ENCODE results near the gene RNF152. TPM values are rescaled to one million over a fixed set of nuclear protein-coding genes. Genes with fewer than 3 reads are reported as not detected.

Gene RNF152
- total and polyA plus RNA-seq, 2 donors (not counting 3 experiments of a cell fraction or from before 2014, with no cell fraction given): 20.8 to 27.5 TPM

GRCh38 chr18:61841706-61842105 lies 51.1 kb downstream of the RNF152 start:
- no TSS peak for BruUV-seq (replicated peaks)
- H3K4me2 ChIP-seq (ENCODE audit: insufficient read depth, low read length): no peak overlapping the region
- H3K36me3 ChIP-seq (ENCODE audit: control insufficient read depth in 2 of 2, extremely low read depth in 1 of 2, insufficient read depth in 2 of 2, low read length in 2 of 2): no peaks in the 10 kb centered on the region
- H3K9me3 ChIP-seq (replicated peaks; ENCODE audit: control insufficient read depth, insufficient read depth, low read length): no peaks in the 10 kb centered on the region
- intact Hi-C loops (cut with micrococcal nuclease) (loop anchor here (1.0 kb wide), 1 partner anchor 8 kb away; no protein-coding TSS in a partner anchor), dilution Hi-C loops (cut with MboI; ENCODE audit: extremely low pct_ligation_motif_present, low sequenced_read_pairs) (no loop called here)
- FAIRE-seq (no peak), DNase-seq (ENCODE audit: low read depth, low spot score) (no peak)
- no peaks in the 10 kb centered on the region for H3K9me1 ChIP-seq (replicated peaks; ENCODE audit: control insufficient read depth, extremely low read depth, insufficient read depth, low read length)
- peaks cover 40% of the 10 kb centered on the region for H3K79me2 ChIP-seq (ENCODE audit: control insufficient read depth, insufficient read depth, low read length)
- H3K4me3 ChIP-seq (replicated peaks in 1 of 3; ENCODE audit: insufficient read depth in 1 of 3, low read depth in 1 of 3, low read length in 3 of 3): no peak overlapping the region
- H3K27me3 ChIP-seq (ENCODE audit: control insufficient read depth in 2 of 2, insufficient read depth in 2 of 2, low read length in 2 of 2): no peaks in the 10 kb centered on the region
- ChIA-PET POLR2A (no interaction called here), CTCF (interaction anchor here (1.5 kb wide), 1 partner anchor 9 kb away, joined by 5 read pairs; no protein-coding TSS in a partner anchor)
- H3K9ac ChIP-seq (replicated peaks; ENCODE audit: extremely low read depth, insufficient read depth, low read length): no peak overlapping the region
- H3K27ac ChIP-seq (ENCODE audit: insufficient read depth, low read depth, low read length): no peak overlapping the region
- no peak for TF ChIP-seq CTCF (IDR thresholded peaks at IDR 0.05; ENCODE audit: extremely low read depth in 1 of 2, insufficient read depth in 1 of 2, low read depth in 1 of 2, low read length in 2 of 2)
- no peak overlapping the region for H2AFZ ChIP-seq (ENCODE audit: low read depth, low read length)
- H4K20me1 ChIP-seq (replicated peaks; ENCODE audit: control insufficient read depth, extremely low read depth, insufficient read depth, low read length): no peaks in the 10 kb centered on the region
- H3K4me1 ChIP-seq (ENCODE audit: control insufficient read depth, extremely low read depth, insufficient read depth, low read length): no peaks in the 10 kb centered on the region

GRCh38 chr18:61840324-61840723 lies 52.5 kb downstream of the RNF152 start:
- no peak overlapping the region for H3K27ac ChIP-seq (ENCODE audit: insufficient read depth, low read depth, low read length)
- no peaks in the 10 kb centered on the region for H3K27me3 ChIP-seq (ENCODE audit: control insufficient read depth in 2 of 2, insufficient read depth in 2 of 2, low read length in 2 of 2)
- intact Hi-C loops (cut with micrococcal nuclease): no loop called here
- H3K9ac ChIP-seq (replicated peaks; ENCODE audit: extremely low read depth, insufficient read depth, low read length): no peak overlapping the region
- no peaks in the 10 kb centered on the region for H3K9me1 ChIP-seq (replicated peaks; ENCODE audit: control insufficient read depth, extremely low read depth, insufficient read depth, low read length)
- H3K36me3 ChIP-seq (ENCODE audit: control insufficient read depth in 2 of 2, extremely low read depth in 1 of 2, insufficient read depth in 2 of 2, low read length in 2 of 2): no peaks in the 10 kb centered on the region
- FAIRE-seq (no peak), DNase-seq (ENCODE audit: low read depth, low spot score) (no peak)
- no peak overlapping the region for H2AFZ ChIP-seq (ENCODE audit: low read depth, low read length)
- CTCF ChIA-PET: no interaction called here
- H3K4me2 ChIP-seq (ENCODE audit: insufficient read depth, low read length): no peak overlapping the region
- no TSS peak for BruUV-seq (replicated peaks)
- peaks cover 42% of the 10 kb centered on the region for H3K79me2 ChIP-seq (ENCODE audit: control insufficient read depth, insufficient read depth, low read length)
- H4K20me1 ChIP-seq (replicated peaks; ENCODE audit: control insufficient read depth, extremely low read depth, insufficient read depth, low read length): no peaks in the 10 kb centered on the region
- H3K4me1 ChIP-seq (ENCODE audit: control insufficient read depth, extremely low read depth, insufficient read depth, low read length): no peaks in the 10 kb centered on the region
- no peak for TF ChIP-seq CTCF (IDR thresholded peaks at IDR 0.05; ENCODE audit: extremely low read depth in 1 of 2, insufficient read depth in 1 of 2, low read depth in 1 of 2, low read length in 2 of 2)
- no peak for TF ChIP-seq POLR2AphosphoS5 (IDR thresholded peaks at IDR 0.05; ENCODE audit: insufficient read depth, low read depth, low read length)
- no peak for TF ChIP-seq FOS (IDR thresholded peaks at IDR 0.05; ENCODE audit: borderline replicate concordance, insufficient read depth, low read length)
- TF ChIP-seq GATA2 (IDR thresholded peaks at IDR 0.05; ENCODE audit: insufficient read depth, insufficient read length, low read depth, low read length): no peak
- no peak for TF ChIP-seq POLR2A (IDR thresholded peaks at IDR 0.05; ENCODE audit: low read depth, low read length)
- no peak for TF ChIP-seq MAX (IDR thresholded peaks at IDR 0.05; ENCODE audit: insufficient read depth, insufficient read length)
- TF ChIP-seq EZH2 (IDR thresholded peaks at IDR 0.05; ENCODE audit: borderline replicate concordance, low read depth, low read length, severe bottlenecking): no peak
- TF ChIP-seq JUN (IDR thresholded peaks at IDR 0.05; ENCODE audit: borderline replicate concordance, insufficient read depth, insufficient read length, low read depth): no peak
- TF ChIP-seq MYC (IDR thresholded peaks at IDR 0.05; ENCODE audit: low read depth, low read length): no peak
- dilution Hi-C loops (cut with MboI; ENCODE audit: extremely low pct_ligation_motif_present, low sequenced_read_pairs): no loop called here
- H3K4me3 ChIP-seq (replicated peaks in 1 of 3; ENCODE audit: insufficient read depth in 1 of 3, low read depth in 1 of 3, low read length in 3 of 3): no peak overlapping the region
- no peaks in the 10 kb centered on the region for H3K9me3 ChIP-seq (replicated peaks; ENCODE audit: control insufficient read depth, insufficient read depth, low read length)
- POLR2A ChIA-PET: no interaction called here
